Measurements from ENCODE around the gene FRRS1.

Gene FRRS1

GRCh38 chr1:99675994-99676393, 90.4 kb downstream of the FRRS1 start:
- no peak overlapping the region for H3K4me3 ChIP-seq (ENCODE audit: low read depth, low read length)
- DNase-seq (ENCODE audit: low read depth), result no peak
- no peak for TF ChIP-seq CTCF (IDR thresholded peaks at IDR 0.05; ENCODE audit: low read depth, low read length, missing control alignments)

- H3K4me3 ChIP-seq (ENCODE audit: low read depth, low read length), result no peak overlapping the region
- DNase-seq (ENCODE audit: low read depth), result no peak
- no peak for TF ChIP-seq CTCF (IDR thresholded peaks at IDR 0.05; ENCODE audit: low read depth, low read length, missing control alignments)
Measured at GRCh38 chr1:99675292-99675691, 91.1 kb downstream of the FRRS1 start.

DNA sequence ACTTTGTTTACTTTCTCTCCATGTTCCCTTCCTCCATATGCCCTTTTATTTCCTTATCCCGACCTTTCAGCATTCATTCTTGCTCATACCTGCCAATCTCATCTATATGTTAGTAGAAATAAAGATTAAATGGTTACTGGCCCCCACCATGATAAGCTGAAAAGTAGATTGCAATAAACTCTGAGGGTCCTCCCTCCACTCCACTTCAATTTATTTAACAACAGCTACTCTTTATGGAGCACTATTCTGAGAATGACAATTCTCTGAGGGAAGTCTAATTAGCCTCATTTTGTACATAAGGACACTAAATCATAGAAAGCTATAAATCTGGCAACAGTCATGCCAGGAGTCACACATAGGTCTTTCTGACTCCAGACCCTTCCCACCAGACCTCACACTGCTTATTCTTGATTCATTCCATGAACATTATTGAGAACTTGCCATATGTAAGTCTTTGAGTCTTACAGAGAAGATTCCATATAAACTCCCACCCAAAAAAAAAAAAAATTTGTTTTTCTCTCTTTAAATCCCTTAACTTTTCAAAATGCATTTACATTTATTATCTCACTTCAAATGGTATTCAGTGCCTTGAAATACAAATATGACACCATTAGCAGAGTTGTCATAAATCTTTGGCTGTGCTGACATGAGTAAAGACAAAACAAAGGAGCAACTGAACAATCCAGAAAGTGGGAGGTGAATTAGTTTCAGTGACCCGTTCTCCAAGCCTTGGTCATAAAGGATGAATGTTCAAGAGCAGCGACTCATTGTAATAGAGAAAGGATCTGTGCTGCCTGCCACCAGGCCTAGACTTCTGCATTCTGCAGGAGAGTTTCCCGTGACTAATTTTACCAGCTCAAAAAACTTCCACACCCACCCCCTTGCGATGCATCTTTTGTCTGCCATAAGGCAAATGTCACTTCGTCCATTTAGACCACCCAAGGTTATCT, 92.0 kb downstream of the FRRS1 start:
- TF ChIP-seq CTCF (IDR thresholded peaks at IDR 0.05; ENCODE audit: low read depth, low read length, missing control alignments), result no peak
- no peak overlapping the region for H3K4me3 ChIP-seq (ENCODE audit: low read depth, low read length)
- DNase-seq (ENCODE audit: low read depth), result no peak

GRCh38 chr1:99673315-99673714, 93.1 kb downstream of the FRRS1 start:
- no peak for DNase-seq (ENCODE audit: low read depth)
- no peak for TF ChIP-seq CTCF (IDR thresholded peaks at IDR 0.05; ENCODE audit: low read depth, low read length, missing control alignments)
- no peak overlapping the region for H3K4me3 ChIP-seq (ENCODE audit: low read depth, low read length)

GRCh38 chr1:99672530-99673213, 93.8 kb downstream of the FRRS1 start:
- H3K4me3 ChIP-seq (ENCODE audit: low read depth, low read length), result no peak overlapping the region
- TF ChIP-seq CTCF (IDR thresholded peaks at IDR 0.05; ENCODE audit: low read depth, low read length, missing control alignments), result no peak
- no peak for DNase-seq (ENCODE audit: low read depth)

- DNase-seq (ENCODE audit: low read depth), result no peak
- no peak for TF ChIP-seq CTCF (IDR thresholded peaks at IDR 0.05; ENCODE audit: low read depth, low read length, missing control alignments)
- H3K4me3 ChIP-seq (ENCODE audit: low read depth, low read length), result no peak overlapping the region
Measured at GRCh38 chr1:99672038-99672437, 94.4 kb downstream of the FRRS1 start.
